ENCODE data around the gene OR2F2.

OR2F2 gene

GRCh38 chr7:143934526-143935325 lies at the start of gene OR2F2:
OR2F2 (plus strand) TSS chr7:143935233; CDS start chr7:143935233, 0 bp downstream.
- DNase-seq: no peak

- no peak for DNase-seq
Observed at GRCh38 chr7:143885951-143886350, 49.1 kb upstream of the OR2F2 start.

- no peak for DNase-seq
Observed at GRCh38 chr7:143886826-143887477, 48.1 kb upstream of the OR2F2 start.

GRCh38 chr7:143889068-143889467 lies 46.0 kb upstream of the OR2F2 start:
- no peak for DNase-seq

GRCh38 chr7:143890558-143890957 lies 44.5 kb upstream of the OR2F2 start:
- DNase-seq: no peak

- DNase-seq: no peak
Observed at GRCh38 chr7:143891457-143891856, 43.6 kb upstream of the OR2F2 start.

GRCh38 chr7:143892527-143893300 lies 42.3 kb upstream of the OR2F2 start:
- peak; percentile 70 for DNase-seq

- no peak for DNase-seq
Observed at GRCh38 chr7:143896667-143897066, 38.4 kb upstream of the OR2F2 start.

GRCh38 chr7:143898810-143899209 lies 36.2 kb upstream of the OR2F2 start:
- DNase-seq: no peak

- no peak for DNase-seq
Observed at GRCh38 chr7:143900230-143900766, 34.7 kb upstream of the OR2F2 start.

- no peak for DNase-seq
Observed at GRCh38 chr7:143901332-143901667, 33.7 kb upstream of the OR2F2 start.

GRCh38 chr7:143901668-143902331 lies 33.2 kb upstream of the OR2F2 start, which contains the start of gene TCAF1:
TCAF1 (minus strand) TSS chr7:143902176; CDS start chr7:143876608, 25,568 bp downstream.
- DNase-seq: peak; percentile 92

- DNase-seq: no peak
Observed at GRCh38 chr7:143902332-143902899, 32.6 kb upstream of the OR2F2 start.

- DNase-seq: no peak
Observed at GRCh38 chr7:143905509-143905908, 29.5 kb upstream of the OR2F2 start.

GRCh38 chr7:143906151-143906550 lies 28.9 kb upstream of the OR2F2 start:
- no peak for DNase-seq

- DNase-seq: no peak
Observed at GRCh38 chr7:143906895-143907294, 28.1 kb upstream of the OR2F2 start.

GRCh38 chr7:143908120-143908519 lies 26.9 kb upstream of the OR2F2 start:
- no peak for DNase-seq

GRCh38 chr7:143909863-143910262 lies 25.2 kb upstream of the OR2F2 start:
- no peak for DNase-seq

GRCh38 chr7:143910473-143911248 lies 24.4 kb upstream of the OR2F2 start:
- DNase-seq: no peak

GRCh38 chr7:143913945-143914615 lies 21.0 kb upstream of the OR2F2 start:
- no peak for DNase-seq

Data from activated CD4-positive, alpha-beta T cell treated with anti-CD3 and anti-CD28 coated beads, Interleukin-2, amount 50 U/mL, for 16 hours (primary cell).